Neural crest cell (in vitro differentiated cells): ENCODE measurements around the gene OR4D9. TPM values are rescaled to one million over a fixed set of nuclear protein-coding genes. Genes with fewer than 3 reads are reported as not detected.

Source experiments
- DNase-seq: peaks from one replicate; pipeline ENCODE4 v3.0.0; 2021; ENCODE audit warnings: low read depth, mixed read lengths, low spot score
- H3K27ac Mint-ChIP-seq: one replicate; pipeline ENCODE4 v1.8.0; 2021; ENCODE audit warnings: mild to moderate bottlenecking, mixed read lengths; ENCODE audit not compliant: unreplicated experiment
- H3K27me3 Mint-ChIP-seq: 2 replicates; pipeline ENCODE4 v1.8.0; 2021; ENCODE audit warnings: low read depth, mild to moderate bottlenecking, mixed read lengths
- H3K36me3 Mint-ChIP-seq: 2 replicates; pipeline ENCODE4 v1.8.0; 2021; ENCODE audit warnings: low read depth, mild to moderate bottlenecking, mixed read lengths
- H3K4me1 Mint-ChIP-seq: 2 replicates; pipeline ENCODE4 v1.8.0; 2021; ENCODE audit warnings: mixed read lengths
- H3K4me3 Mint-ChIP-seq: one replicate; pipeline ENCODE4 v1.8.0; 2021; ENCODE audit warnings: mild to moderate bottlenecking, mixed read lengths
- H3K9me3 Mint-ChIP-seq: 2 replicates; pipeline ENCODE4 v1.8.0; 2021; ENCODE audit warnings: mixed read lengths
- CTCF ChIP-seq: fragments of 200-600 bp; sonication (generic); conservative IDR thresholded peaks from 2 replicates; pipeline ENCODE4 v1.5.0; 2021; ENCODE audit warnings: antibody characterized with exemption, mild to moderate bottlenecking
- total RNA-seq: library from RNA; stranded (reverse); gene quantifications from 2 replicates; pipeline ENCODE4 v1.2.1, GENCODE V29; 2021

OR4D9 gene
- total RNA-seq, 1 donor from 2014 or later, result not detected

GRCh38 chr11:59556115-59556916 is 45.0 kb downstream of the OR4D9 start:
- Mint-ChIP-seq H3K36me3 (peaks cover 9% of the 10 kb centered on the region), H3K27me3 (peaks cover 57% of the 10 kb centered on the region), H3K4me1 (peaks cover 51% of the 10 kb centered on the region), H3K4me3 (peak overlapping the region; percentile 99), H3K9me3 (peaks cover 2% of the 10 kb centered on the region), H3K27ac (peak overlapping the region; percentile 53)
- no peak for TF ChIP-seq CTCF
- peak; percentile 80 for DNase-seq

GRCh38 chr11:59556917-59557348 is 45.6 kb downstream of the OR4D9 start:
- H3K4me3 Mint-ChIP-seq, result peak overlapping the region; percentile 99
- peaks cover 51% of the 10 kb centered on the region for H3K27me3 Mint-ChIP-seq
- no peak for DNase-seq
- TF ChIP-seq CTCF, result no peak
- peak overlapping the region; percentile 64 for H3K27ac Mint-ChIP-seq
- H3K36me3 Mint-ChIP-seq, result peaks cover 8% of the 10 kb centered on the region
- peaks cover 2% of the 10 kb centered on the region for H3K9me3 Mint-ChIP-seq
- peaks cover 49% of the 10 kb centered on the region for H3K4me1 Mint-ChIP-seq

- Mint-ChIP-seq H3K4me1 (peaks cover 43% of the 10 kb centered on the region), H3K36me3 (peaks cover 8% of the 10 kb centered on the region), H3K27ac (no peak overlapping the region), H3K9me3 (peaks cover 2% of the 10 kb centered on the region), H3K4me3 (peak overlapping the region; percentile 99), H3K27me3 (peaks cover 45% of the 10 kb centered on the region)
- TF ChIP-seq CTCF, result no peak
- no peak for DNase-seq
Observed at GRCh38 chr11:59558270-59558643, 46.9 kb downstream of the OR4D9 start.

GRCh38 chr11:59559886-59560285 is 48.5 kb downstream of the OR4D9 start:
- DNase-seq, result no peak
- Mint-ChIP-seq H3K4me1 (peaks cover 43% of the 10 kb centered on the region), H3K4me3 (peak overlapping the region; percentile 99), H3K36me3 (peaks cover 8% of the 10 kb centered on the region), H3K27me3 (peaks cover 45% of the 10 kb centered on the region), H3K9me3 (peaks cover 2% of the 10 kb centered on the region), H3K27ac (peak overlapping the region; percentile 95)
- TF ChIP-seq CTCF, result no peak

- H3K9me3 Mint-ChIP-seq, result peaks cover 2% of the 10 kb centered on the region
- peak overlapping the region; percentile 99 for H3K4me3 Mint-ChIP-seq
- peaks cover 44% of the 10 kb centered on the region for H3K27me3 Mint-ChIP-seq
- peak; percentile 86 for DNase-seq
- TF ChIP-seq CTCF, result no peak
- H3K36me3 Mint-ChIP-seq, result peaks cover 8% of the 10 kb centered on the region
- peaks cover 43% of the 10 kb centered on the region for H3K4me1 Mint-ChIP-seq
- peak overlapping the region; percentile 95 for H3K27ac Mint-ChIP-seq
Observed at GRCh38 chr11:59560290-59560701, 49.0 kb downstream of the OR4D9 start.
